NCI-H748 treated with DMSO at 0.1 percent for 48 hours (cell line): ENCODE results near the gene ROBO2.
A peak's percentile ranks its signal among the peaks of the same experiment; 100 is the strongest.

Experiments used
- DNase-seq: peaks from one replicate; lab custom pipeline; 2025; lab: John Stamatoyannopoulos, UW

ROBO2 gene

DNA sequence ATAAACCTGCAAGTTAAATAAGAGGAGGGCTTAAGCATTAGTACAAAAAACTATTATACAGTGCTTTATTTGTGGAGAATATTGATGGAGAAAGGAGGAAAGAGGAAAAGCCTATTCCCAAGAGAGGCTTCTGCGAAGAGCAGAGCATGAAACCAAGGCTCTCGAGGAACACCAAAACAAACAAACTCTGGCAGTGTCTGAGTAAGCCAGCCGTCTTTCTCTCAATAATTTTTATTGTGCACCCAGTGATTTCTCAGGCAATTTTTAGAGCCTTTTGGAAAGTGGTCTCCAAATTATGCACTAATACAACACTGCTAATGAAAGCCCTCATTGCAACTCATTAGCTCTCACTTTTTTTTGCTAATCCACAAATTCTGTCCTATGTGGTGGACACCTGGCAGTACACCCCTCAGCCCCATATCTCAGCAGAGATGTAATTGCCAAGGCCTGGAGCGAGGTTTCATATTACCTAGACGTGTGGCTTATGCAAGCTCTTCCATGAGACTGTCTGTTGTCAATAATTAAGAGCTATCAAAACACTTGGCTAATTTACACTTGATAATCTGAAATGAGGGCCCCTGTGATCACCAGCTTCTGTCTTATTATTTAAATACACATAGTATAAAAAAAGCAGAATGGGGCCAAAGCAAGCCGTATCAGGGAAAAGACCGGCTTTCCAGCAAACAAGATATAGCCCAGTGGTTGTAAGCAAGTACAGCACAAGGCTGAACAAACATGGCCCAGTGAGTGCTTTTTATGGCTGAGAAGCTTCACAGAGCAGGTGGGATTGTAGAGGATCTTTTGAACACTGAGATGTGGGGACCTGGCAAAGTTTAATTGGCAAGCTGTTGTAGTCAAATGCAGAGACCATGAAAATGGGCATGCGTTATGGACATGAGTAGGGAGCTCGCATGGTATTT is 216.9 kb downstream of the ROBO2 start:
- DNase-seq, result peak; percentile 93

DNA sequence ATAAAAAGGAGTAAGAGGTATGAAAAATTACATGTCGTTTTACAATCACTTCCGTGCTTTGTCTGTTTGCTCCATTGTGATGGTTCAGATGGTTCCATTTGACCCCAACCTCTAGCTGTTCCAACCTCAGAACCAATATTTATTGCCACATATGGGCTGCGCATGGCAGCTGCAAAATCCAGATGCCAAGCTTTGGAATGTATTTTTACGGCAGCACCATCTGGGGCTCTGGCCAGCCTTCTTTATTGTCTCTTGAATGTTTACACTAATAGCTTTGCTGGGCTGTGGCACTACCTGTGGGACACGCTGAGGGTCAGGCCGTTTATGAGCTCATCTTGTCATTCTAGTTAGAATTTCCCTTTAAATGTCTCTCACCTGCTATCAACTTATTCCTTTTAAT is 219.8 kb downstream of the ROBO2 start:
- peak; percentile 90 for DNase-seq

DNA sequence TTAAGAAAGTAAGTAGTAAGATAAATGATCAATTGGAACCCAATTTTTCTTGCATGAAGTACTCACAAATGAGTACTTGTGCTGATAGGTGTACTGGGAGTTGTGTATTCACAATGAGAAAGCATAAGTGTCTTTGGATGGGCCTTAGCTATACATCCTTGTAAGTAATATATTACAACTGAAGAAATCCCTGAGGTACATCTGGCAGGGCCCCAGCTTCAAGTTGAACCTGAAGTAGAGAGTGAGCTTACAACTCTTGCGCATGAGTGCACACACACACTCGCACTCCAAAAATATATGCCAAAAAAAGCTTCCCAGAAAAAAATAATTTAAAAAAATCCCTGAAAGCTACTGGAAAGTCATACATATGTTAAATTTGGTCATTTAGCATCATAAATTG is 222.5 kb downstream of the ROBO2 start:
- no peak for DNase-seq

DNA sequence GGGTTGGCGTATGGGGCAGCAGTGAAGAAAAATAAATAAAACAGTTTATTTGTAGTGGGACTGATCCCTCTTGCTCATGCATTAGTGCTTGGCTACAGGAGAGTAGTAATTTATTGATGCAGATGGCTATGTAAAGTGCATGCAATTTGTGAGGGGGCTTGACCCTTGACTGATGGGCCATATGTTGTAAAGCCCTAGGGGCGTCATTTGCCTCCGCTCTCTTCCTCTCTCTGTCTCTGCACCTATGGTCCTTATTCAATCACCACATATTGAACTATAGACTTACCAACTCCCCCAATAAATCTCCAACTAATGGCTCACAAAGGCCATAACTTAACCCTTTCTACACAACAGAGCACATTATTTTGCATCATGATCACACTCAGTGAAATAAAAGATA is 227.7 kb downstream of the ROBO2 start:
- DNase-seq, result no peak

DNA sequence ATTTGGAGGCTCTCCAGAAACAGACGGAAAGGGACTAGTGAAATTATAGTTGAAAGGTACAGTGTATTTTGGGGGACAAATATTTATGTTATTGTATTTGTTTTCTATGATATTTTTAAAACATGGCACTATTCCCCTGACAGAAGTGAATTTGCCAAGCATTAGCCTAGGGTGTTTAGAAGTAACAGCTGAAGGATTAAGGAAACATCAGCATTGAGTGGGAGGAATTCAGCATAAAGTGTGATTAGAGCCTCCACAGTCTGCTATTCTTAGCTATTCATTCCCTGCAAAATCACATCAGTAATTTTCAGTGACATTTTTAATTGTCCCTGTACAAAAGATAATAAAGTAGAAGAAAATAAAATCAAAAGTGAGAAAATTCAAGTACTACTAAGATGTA is 231.4 kb downstream of the ROBO2 start:
- DNase-seq, result no peak

DNA sequence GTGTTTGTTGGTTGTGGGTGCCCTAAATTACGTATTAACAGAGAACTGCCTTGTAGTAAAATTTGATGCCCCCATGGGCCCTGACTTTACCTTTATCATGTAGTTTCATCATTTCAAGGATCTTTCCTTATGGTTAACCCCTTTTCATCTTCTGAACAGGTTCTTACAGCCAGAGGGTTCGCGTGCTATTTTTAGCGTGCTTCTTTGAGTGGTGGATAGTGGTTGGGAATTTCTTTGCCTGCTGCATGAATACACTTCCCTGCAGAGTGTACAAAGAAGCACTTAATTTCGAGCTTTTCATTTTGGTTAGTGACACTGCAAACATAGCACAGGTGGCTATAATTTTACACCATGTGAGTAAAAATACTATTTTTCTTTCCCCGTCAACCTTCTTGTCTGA is 231.8 kb downstream of the ROBO2 start:
- no peak for DNase-seq

DNA sequence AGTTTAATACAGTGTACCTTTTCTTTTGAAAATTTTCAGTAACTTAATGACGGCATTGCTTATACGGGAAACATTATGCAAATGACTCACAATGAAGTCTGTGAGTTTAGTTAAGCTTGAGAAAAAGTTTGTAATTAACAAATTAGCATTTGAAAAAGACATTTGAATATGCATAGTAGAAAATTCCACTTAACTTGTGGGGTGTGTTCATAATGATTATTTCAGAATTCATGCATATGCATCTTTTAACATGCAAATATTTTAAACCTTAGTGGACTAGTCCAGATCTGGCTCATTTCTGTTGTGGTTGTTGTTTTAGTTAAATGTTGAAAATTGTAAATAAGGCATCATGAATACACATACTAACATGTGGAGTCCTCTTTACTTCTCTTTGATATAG is 239.4 kb downstream of the ROBO2 start:
- no peak for DNase-seq

DNA sequence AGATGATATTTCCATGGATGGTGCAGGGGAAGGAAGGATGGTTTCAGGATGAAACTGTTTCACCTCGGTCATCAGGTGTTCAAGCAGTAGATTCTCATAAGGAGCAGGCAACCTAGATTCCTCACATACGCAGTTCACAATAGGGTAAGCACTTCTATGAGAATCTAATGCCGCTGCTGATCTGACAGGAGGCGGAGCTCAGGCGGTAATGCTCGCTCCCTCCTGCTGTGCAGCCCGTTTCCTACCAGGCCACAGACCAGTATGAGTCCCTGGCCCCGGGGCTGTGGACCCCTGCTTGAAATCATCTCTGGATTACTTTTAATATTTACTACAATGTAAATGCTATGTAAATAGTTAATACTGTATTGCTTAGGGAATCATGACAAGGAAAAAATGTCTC is 241.8 kb downstream of the ROBO2 start:
- DNase-seq, result peak; percentile 39

DNA sequence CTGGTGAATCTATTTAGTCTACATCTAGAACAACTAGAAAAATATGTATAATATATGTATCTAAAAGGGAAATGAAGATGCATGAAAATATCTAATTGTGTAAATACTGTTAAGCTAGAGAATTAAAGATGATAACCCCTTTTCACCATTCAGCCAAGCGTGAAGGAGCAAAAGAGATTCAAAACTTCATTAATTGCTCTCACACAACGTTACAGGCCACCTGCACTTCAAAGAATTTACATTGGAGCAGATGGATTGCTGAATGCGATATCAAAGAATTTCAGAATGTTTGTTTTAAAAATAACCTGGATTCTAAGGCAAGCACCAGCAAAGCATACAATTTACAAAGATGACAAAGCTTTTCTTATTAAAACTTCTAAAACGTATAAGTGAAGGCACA is 243.2 kb downstream of the ROBO2 start:
- DNase-seq, result peak; percentile 20

DNA sequence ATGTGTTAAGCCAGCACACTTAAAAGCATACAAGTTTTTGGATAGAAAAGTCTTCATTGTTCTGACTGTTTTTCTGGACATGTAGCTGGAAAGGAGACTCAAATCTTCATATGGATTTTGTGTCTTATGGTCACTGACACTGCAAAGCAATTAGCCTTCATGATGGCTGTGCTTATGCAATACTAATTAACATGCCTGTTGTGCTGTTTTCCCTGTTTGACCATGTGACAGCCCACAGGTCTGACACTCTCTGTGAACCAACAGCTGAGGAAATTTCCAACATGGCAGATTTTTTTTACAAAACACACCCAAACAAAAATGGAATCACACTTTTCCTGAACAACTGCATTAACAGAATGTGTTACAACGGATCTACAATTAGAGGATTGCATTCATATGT is 248.4 kb downstream of the ROBO2 start:
- no peak for DNase-seq

DNA sequence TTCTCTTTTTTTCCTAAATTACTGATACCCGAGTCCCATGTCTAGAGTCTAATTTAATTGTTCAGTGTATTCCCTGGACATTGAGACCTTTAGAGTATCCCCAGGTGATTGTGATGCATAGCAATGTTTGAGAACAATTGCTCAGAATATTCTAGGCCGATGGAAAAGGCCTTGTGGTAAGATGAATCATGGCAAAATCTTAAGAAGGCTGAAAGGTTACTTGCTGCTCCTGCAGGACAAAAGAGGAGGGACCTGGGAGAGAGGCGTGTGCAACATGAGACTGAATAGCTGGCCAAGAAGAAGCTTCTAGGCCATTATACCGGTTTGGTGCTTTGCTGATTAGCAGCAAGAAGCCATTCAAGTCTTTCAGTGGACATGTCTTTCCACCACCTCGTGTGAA is 256.6 kb downstream of the ROBO2 start:
- no peak for DNase-seq

DNA sequence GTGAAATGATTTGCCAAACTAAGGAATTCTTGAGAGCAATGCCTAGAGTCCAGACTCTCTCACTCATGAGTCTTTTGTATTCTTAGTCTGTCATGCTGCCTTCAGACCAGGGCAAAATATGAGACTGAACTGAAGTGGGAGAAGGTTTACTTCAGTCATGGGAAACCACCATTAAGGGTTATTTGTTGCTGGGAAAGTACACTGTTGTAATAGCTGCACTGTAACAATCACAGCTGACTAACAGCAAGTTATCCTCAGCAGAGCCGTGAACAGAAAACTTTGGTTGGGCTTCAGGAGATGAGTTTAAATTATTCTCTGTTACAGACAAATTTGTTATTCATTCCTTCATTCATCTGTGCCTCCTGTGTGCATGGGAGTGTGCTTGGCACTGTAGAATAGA is 258.5 kb downstream of the ROBO2 start:
- DNase-seq, result no peak

DNA sequence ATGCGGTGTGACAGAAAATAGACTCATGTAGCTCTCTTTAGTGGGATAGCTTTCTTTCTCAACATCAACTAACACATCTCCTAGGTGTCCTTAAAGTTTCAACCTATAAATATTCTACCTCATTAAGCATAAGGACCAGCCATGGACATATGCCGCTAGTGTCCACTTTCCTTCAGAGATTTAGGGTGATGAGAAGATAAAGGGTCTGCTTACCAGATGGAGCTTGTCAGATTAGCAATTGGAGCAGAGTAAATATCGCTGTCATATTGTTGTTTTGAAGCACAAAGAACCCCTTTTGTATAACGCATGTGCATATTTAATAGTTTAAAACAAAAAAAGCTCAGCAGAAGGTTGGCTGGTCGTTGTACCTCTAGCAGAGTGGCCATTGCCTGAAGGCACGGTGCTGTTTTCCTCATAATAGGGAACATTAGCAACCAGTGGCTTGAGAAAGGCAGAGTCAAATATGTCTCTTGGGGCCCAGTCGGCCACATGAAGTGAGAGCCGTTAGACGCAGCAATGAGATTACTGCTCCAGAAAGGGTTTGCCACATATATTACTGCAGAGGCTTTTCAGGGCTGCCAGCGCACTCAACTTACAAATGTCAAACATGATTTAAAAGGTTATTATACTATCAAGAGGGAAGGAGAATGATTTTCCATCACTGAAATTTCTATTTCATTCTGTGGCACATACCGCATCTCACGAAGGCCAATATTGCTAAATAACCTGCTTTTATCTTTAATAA is 264.2 kb downstream of the ROBO2 start:
- no peak for DNase-seq

DNA sequence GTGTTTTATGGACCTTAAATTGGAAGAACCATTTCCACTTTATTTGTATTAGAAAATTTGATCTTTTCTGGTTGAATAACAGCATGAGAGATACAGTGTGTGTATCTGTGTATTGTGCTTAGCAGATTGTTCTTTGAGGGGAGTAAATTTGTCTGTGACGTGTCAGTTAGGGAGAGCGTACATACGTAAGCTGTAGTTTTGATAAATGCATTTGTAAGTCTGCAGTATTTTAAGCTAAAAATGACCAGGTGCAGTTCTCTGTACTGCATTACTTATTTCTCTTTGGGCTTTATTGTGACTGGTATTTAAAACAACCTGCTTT is 264.8 kb downstream of the ROBO2 start:
- DNase-seq, result no peak

DNA sequence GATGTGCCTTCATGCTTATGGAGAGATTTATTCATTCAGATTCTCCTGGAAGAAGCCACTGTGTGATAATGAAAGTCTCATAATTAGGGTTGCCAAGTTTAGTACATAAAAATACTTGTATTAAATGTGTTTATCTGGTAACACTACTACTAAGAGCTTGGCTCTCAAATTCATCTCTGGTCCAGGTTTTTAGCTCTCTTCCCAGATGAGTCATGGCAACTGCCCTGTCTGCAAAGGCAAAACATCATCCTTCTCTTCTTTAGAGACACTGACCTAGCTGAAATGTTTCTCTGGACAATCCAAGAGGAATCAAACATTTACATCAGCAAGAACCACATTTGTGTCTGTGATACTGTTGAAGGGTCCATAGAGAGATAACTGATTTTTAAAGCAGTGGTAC is 269.6 kb downstream of the ROBO2 start:
- no peak for DNase-seq

DNA sequence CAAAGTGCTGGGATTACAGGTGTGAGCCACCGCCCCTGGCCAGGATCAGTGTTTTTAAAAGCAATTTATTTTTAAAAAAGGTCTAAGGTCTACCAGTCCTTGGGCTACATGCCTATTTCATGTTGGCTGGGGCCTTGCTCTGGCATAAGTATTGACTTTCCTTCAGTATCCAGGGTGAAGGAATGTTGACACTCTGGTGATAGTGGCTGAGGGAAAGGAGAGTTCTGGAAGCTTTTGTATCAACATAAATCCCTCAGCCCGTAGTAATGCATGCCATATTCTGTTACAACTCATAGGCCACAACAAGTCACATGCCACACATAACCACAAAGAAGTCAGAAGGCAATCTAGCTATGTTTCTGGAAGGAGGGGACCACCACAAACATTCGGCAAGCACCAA is 273.9 kb downstream of the ROBO2 start:
- no peak for DNase-seq

DNA sequence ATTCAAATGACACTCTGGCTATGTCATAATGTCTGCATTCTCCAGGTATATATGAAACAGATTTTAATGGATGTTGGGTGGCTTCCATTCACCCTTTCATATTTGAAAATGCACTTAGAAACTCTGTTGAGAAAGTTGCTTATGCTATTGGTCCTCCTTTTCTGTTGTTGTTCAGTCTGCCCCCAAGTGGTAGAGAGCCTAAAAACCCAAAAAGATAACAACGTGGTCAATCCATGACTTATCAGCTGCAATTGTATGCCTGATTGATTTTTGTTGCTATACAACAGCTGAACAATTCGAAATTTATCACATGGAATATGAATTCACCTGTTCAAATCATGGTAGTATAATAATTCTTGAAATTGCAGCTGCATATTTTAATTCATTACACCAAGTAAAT is 279.8 kb downstream of the ROBO2 start:
- no peak for DNase-seq

DNA sequence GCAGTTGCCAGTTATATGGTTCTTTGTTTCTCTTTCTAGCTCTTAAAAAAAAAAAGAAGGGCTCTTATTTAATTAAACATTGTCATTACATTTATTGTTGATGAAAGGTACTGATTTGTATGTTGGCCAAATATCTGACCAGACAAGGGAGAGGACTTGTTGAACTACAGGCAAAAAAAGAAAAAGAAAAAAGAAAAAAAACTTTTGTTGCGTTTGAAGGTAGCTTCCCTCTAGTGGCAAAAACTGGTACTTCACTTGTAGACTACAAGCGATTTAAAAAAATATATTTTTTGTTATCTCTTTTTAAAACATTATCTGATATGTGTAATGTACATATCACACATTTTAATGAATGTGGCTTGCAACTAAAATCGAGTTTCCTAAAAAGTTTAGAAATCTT is 280.6 kb downstream of the ROBO2 start:
- DNase-seq, result no peak

DNA sequence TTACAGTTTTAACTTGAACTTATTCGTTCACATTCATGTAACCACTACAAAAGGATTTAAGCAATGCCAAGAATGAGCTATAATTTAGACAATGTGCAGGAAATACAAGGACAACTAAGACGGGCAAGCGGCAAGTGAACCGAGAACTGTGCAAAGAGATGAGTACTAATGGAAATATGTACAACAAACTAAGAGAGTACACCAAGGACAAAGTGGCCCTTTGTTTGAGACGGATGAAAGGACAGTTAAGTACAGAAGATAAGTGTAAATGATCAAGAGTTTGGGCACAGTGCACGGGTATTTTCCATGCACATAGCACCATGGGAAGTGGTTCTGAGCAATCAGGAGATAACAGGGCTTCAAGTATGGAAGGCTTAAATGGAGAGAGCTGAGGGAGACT is 281.7 kb downstream of the ROBO2 start:
- DNase-seq, result no peak

DNA sequence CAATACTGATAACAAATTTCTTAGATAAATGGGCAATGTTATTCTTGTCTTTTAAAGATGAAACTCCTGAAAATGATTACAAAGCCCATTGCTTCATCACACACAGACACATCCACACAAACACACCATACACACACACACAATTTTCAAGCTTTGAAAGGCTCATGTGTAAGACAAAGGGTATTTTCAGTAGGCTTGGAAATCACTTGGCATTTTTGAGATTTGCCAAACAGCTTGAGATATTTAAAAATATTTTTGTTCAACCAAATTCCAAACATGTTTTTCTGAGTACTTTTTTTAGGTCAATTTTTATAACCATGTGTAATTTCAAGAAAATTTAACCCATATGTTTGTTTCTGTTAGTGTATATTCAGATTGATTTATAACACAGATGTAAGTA is 283.7 kb downstream of the ROBO2 start:
- no peak for DNase-seq

DNA sequence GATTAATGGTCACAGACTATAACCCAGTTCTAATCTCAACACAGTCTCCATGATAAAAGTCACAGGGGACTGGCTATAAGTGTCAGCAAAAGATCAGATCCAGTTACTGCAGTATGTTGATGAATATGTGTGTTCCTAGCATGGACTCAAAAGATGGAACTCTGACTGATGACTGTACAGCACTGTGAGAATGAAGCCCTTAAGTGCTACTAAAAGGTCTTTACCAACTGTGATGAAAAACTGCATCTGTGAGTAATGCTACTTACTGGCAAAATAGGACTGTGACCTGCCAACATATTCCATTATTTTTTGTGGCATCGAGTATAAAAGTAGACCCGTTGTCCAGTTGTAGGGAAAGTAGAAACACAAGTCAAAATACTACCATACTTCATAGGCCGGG is 284.2 kb downstream of the ROBO2 start:
- no peak for DNase-seq

DNA sequence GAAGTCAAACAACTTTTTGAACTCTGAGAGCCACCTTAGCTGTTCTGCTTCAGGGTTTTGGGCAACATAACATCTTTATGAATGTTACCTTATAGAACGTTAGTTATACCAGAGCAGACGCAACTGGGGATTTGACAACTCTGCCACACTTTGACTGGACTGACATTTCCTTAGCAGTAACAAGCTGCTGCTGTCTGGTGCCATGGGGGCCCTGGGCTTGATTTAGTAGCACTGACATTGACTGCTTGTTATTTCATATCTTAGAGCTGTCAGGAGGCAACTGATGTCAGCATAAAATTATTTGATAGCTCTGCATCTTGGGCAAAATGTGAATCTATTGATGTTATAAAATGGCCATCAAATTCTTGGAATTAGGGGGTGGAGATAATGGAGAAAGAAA is 285.4 kb downstream of the ROBO2 start:
- no peak for DNase-seq

DNA sequence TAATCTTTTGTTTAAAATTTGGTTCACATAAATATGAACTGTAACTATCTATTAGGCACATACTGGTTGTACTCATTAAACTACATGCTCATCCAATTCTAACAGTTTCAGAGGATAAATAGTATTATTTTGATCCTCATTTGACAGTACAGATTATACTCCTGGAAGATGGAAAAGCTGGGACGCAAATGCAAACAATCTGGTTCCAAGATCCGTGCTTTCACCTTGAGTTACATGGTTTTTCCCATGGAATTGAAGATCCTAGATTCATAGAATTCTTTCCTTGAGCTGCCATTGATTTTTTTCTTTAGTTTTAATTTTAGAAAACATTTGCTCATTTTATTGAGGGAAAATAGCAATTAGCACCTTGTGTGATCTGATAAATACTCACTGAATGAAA is 285.8 kb downstream of the ROBO2 start:
- DNase-seq, result no peak

DNA sequence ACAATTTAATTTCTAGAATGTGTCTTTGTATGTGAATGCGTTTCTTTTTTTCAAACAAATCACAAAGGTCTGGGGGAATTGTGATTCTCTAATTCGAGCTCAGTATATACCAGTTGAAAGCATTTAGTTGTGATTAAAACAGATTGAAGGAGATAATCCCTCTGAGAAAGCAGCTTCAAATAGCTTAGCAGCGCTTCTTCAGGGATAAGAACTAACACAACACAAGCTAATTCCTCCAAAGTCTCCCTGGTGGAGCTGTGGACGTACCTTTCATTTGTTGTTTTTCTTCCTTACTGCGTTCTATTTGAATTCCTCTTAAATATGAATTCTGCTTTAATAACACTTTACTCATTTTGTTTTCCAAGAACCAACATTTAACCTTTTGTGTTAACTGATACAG is 286.7 kb downstream of the ROBO2 start:
- no peak for DNase-seq
